Measurements from ENCODE around the gene TCF7L2.

TCF7L2 gene

DNA sequence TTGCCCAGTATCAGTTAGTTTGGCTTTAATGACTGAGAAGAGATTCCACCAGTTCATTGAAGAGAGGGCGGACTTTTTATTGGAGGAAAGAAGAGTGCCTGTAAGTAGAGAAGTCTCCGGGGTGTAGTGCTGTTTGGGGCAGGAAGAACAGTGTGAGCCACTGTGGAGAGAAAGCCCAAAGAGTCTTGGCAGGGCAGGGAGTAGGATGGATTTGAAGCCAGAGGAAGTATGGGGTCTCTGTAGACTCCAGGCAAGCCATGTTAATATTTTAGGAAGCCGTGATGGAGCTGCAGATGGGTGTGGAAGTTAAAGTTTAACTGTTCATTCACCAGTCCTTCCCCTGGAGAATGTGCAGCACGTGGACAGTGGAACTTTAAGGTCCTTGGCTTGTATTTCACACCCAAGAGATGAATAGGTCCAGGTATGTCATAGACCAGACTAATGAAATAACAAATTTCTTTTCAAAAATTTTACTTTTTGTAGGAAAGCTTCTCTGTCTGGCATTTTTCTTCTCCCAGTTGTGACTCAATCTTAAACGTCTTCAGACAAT lies 54.1 kb downstream of the TCF7L2 start:
- Histone ChIP-seq H3K9me3 (no peaks in the 10 kb centered on the region), H3K27me3 (no peaks in the 10 kb centered on the region), H3K27ac (no peak overlapping the region), H3K4me3 (ENCODE audit: low read depth in 1 of 2, low read length in 1 of 2) (no peak overlapping the region), H3K36me3 (no peaks in the 10 kb centered on the region), H3K4me1 (ENCODE audit: control insufficient read depth in 1 of 2, insufficient read depth in 1 of 2, low read depth in 1 of 2, low read length in 1 of 2) (peaks cover 4 to 12% of the 10 kb centered on the region in 2 experiments)
- TF ChIP-seq, protein P1, sequence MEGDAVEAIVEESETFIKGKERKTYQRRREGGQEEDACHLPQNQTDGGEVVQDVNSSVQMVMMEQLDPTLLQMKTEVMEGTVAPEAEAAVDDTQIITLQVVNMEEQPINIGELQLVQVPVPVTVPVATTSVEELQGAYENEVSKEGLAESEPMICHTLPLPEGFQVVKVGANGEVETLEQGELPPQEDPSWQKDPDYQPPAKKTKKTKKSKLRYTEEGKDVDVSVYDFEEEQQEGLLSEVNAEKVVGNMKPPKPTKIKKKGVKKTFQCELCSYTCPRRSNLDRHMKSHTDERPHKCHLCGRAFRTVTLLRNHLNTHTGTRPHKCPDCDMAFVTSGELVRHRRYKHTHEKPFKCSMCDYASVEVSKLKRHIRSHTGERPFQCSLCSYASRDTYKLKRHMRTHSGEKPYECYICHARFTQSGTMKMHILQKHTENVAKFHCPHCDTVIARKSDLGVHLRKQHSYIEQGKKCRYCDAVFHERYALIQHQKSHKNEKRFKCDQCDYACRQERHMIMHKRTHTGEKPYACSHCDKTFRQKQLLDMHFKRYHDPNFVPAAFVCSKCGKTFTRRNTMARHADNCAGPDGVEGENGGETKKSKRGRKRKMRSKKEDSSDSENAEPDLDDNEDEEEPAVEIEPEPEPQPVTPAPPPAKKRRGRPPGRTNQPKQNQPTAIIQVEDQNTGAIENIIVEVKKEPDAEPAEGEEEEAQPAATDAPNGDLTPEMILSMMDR (IDR thresholded peaks at IDR 0.05), result no peak

DNA sequence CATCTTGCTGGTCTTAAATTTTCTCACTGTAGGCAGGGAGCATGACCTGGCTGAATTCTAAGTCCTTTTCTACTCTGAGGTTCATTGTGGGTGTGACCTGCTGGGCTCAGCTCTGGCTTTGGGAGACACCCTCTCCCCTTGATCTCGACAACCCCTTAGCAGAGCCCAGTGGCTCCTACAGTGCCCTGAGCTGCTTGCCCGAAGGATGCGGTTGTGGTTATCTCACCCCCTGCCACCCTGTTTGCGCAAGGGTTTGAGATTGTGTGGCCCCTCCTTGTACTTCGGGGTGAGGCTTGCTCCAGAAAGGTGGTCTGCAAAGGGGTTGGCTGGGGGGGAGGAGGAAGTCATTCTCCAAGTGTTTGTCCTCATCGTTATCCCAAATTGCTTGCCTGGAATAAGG lies 55.3 kb downstream of the TCF7L2 start:
- TF ChIP-seq, protein P1 (IDR thresholded peaks at IDR 0.05), result no peak
- Histone ChIP-seq H3K36me3 (no peaks in the 10 kb centered on the region), H3K27ac (no peak overlapping the region), H3K27me3 (no peaks in the 10 kb centered on the region), H3K9me3 (no peaks in the 10 kb centered on the region), H3K4me1 (ENCODE audit: control insufficient read depth in 1 of 2, insufficient read depth in 1 of 2, low read depth in 1 of 2, low read length in 1 of 2) (peaks cover 4 to 12% of the 10 kb centered on the region in 2 experiments), H3K4me3 (ENCODE audit: low read depth in 1 of 2, low read length in 1 of 2) (no peak overlapping the region)

DNA sequence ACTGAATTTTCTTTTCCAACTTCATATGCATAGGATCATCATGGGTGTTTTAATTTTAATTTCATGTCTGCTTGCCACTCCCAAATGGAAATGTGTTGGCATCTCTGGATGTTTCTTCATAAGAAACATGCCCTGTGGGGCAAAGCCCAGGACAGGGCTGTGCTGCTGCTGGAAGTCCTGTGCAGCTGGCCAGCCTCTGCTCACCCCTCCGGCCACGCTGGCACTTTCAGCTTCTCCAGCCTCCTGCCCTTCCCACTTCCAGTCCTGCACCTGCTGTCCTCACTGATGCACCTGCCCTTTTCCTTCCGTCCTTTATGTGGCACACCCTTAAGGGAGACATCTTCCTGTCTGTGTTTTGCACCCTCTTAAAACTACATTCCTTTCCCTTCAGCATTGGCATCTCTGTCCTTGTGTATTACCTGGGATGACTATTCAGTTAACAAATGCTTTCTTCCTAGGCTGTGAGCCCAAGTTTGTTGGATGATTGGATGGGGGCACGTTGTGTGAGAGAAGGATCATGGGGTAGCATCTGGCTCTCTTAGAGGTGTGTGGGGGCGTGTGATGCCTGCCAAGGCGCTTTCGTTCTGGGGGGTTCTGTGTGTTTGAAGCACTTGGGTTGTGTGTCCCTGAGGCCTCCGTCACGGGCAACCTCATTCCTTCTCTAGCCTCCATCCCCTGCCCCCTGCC lies 56.8 kb downstream of the TCF7L2 start:
- Histone ChIP-seq H3K27me3 (no peaks in the 10 kb centered on the region), H3K9me3 (no peaks in the 10 kb centered on the region), H3K27ac (no peak overlapping the region), H3K36me3 (no peaks in the 10 kb centered on the region), H3K4me1 (ENCODE audit: control insufficient read depth in 1 of 2, insufficient read depth in 1 of 2, low read depth in 1 of 2, low read length in 1 of 2) (peaks cover 4 to 12% of the 10 kb centered on the region in 2 experiments), H3K4me3 (ENCODE audit: low read depth in 1 of 2, low read length in 1 of 2) (no peak overlapping the region)
- TF ChIP-seq, protein P1 (IDR thresholded peaks at IDR 0.05), result no peak

DNA sequence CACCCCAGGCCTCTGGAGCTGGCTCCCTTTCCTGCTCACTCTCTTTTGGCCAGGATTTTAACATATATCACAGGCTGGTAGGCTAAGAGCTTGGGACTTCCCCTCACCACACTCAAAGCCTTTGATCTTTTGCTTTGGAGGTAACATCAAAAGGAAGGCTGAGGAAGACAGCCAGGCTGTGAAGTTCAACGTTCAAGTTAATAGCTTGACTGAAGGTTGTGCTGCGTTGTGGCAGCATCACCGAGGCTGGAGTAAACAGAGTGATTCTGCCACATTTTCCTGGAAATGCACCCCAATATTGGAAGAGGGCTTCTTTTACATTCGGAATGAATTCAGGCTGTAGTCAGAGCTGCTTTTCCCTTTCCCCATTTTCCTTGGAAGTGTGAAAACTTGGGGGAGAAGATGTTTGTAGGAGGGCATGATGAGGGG lies 57.3 kb downstream of the TCF7L2 start:
- H3K27ac ChIP-seq, result no peak overlapping the region
- H3K4me3 ChIP-seq (ENCODE audit: low read depth in 1 of 2, low read length in 1 of 2), result no peak overlapping the region
- TF ChIP-seq, protein P1 (IDR thresholded peaks at IDR 0.05), result no peak
- no peaks in the 10 kb centered on the region for H3K9me3 ChIP-seq
- H3K27me3 ChIP-seq, result no peaks in the 10 kb centered on the region
- H3K4me1 ChIP-seq (ENCODE audit: control insufficient read depth in 1 of 2, insufficient read depth in 1 of 2, low read depth in 1 of 2, low read length in 1 of 2), result peaks cover 4 to 12% of the 10 kb centered on the region in 2 experiments
- no peaks in the 10 kb centered on the region for H3K36me3 ChIP-seq

DNA sequence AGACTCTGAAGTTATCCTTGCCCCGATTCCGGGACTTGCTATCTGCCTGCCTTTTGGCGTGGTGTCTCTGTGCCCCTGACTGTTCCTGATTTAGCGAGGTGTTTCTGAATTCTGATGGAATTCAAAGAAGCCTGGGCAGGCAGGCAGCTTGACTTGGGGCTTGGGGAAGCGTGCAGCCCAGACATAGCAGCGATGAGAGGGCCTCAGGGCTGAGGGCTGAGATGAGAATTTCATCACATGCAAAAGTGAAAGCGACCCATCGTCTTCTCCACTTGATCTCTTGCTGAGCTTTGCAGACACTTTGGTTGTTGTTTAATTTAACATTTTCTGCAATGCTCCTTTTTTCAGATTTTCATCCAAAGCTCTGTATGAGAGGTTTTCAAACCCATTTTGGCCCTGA lies 57.8 kb downstream of the TCF7L2 start:
- Histone ChIP-seq H3K4me1 (ENCODE audit: control insufficient read depth in 1 of 2, insufficient read depth in 1 of 2, low read depth in 1 of 2, low read length in 1 of 2) (peaks cover 4 to 17% of the 10 kb centered on the region in 2 experiments), H3K9me3 (no peaks in the 10 kb centered on the region), H3K27ac (no peak overlapping the region), H3K27me3 (no peaks in the 10 kb centered on the region), H3K36me3 (no peaks in the 10 kb centered on the region), H3K4me3 (ENCODE audit: low read depth in 1 of 2, low read length in 1 of 2) (no peak overlapping the region)
- TF ChIP-seq, protein P1 (IDR thresholded peaks at IDR 0.05), result no peak

Data from neutrophil (primary cell).